Common myeloid progenitor, CD34-positive (primary cell): Measurements from ENCODE around the gene PRKCH.

Experiments used
- CTCF ChIA-PET: fragments of 350-600 bp; sonication (Branson Sonifier 250); formaldehyde crosslinking; loops from one replicate; lab custom pipeline; 2021; ENCODE audit warnings: antibody characterized with exemption; lab: Charles Lee
- POLR2A ChIA-PET: fragments of 350-600 bp; sonication (Branson Sonifier 250); formaldehyde crosslinking; loops from one replicate; lab custom pipeline; 2021; ENCODE audit warnings: antibody characterized with exemption; lab: Charles Lee
- DNase-seq, 3 donors: peaks; one replicate each; pipeline versions ENCODE4 v3.0.0 to v3.0.0-alpha.2; 2013
- H3K27ac ChIP-seq, 2 experiments: 1 replicate in 1 of 2; 2 replicates in 1 of 2; pipeline ENCODE4 v1.7.0; 2013; ENCODE audit warnings: inconsistent platforms in 2 of 2, low read length in 2 of 2, mild to moderate bottlenecking in 2 of 2, low read depth in 1 of 2, moderate library complexity in 1 of 2; ENCODE audit not compliant: severe bottlenecking in 2 of 2, insufficient read depth in 1 of 2, poor library complexity in 1 of 2
- H3K27me3 ChIP-seq, 5 experiments: replicated peaks in 2 of 5; 1 replicate in 3 of 5; 2 replicates in 2 of 5; pipeline versions ENCODE4 v1.6.1 to v1.7.0; 2013; ENCODE audit warnings: low read length in 4 of 5, mild to moderate bottlenecking in 2 of 5, moderate library complexity in 2 of 5, inconsistent platforms in 1 of 5; ENCODE audit not compliant: insufficient read depth in 5 of 5, control insufficient read depth in 4 of 5
- H3K36me3 ChIP-seq, 4 experiments: 1 replicate in 2 of 4; 2 replicates in 2 of 4; pipeline versions ENCODE4 v1.6.1 to v1.7.0; 2013; ENCODE audit warnings: low read length in 3 of 4, control low read depth in 1 of 4, mild to moderate bottlenecking in 1 of 4; ENCODE audit not compliant: control insufficient read depth in 4 of 4, insufficient read depth in 4 of 4
- H3K4me1 ChIP-seq, 4 experiments: 1 replicate in 3 of 4; 2 replicates in 1 of 4; pipeline versions ENCODE4 v1.6.1 to v1.7.1; 2013; ENCODE audit warnings: low read length in 3 of 4, mild to moderate bottlenecking in 3 of 4, control low read depth in 1 of 4, inconsistent platforms in 1 of 4, moderate library complexity in 1 of 4; ENCODE audit not compliant: control insufficient read depth in 4 of 4, insufficient read depth in 4 of 4; ENCODE audit errors: control extremely low read depth in 1 of 4
- H3K4me3 ChIP-seq, 7 experiments: 1 replicate in 4 of 7; 2 replicates in 3 of 7; pipeline versions ENCODE4 v1.5.1 to v1.7.0; 2013; ENCODE audit warnings: mild to moderate bottlenecking in 7 of 7, low read length in 6 of 7, moderate library complexity in 6 of 7, inconsistent platforms in 2 of 7, low read depth in 2 of 7, control low read depth in 1 of 7; ENCODE audit not compliant: insufficient read depth in 4 of 7, control insufficient read depth in 1 of 7; ENCODE audit errors: extremely low read depth in 1 of 7
- H3K9me3 ChIP-seq, 5 experiments: 1 replicate in 4 of 5; 2 replicates in 1 of 5; pipeline versions ENCODE4 v1.6.1 to v1.7.1; 2013; ENCODE audit warnings: low read length in 4 of 5, mild to moderate bottlenecking in 2 of 5, inconsistent platforms in 1 of 5, low read depth in 1 of 5, moderate library complexity in 1 of 5; ENCODE audit not compliant: control insufficient read depth in 4 of 5, insufficient read depth in 2 of 5; ENCODE audit errors: control extremely low read depth in 1 of 5
- WGBS: methylation state at CpG from one replicate; pipeline ENCODE4 v1.1.5; 2013; ENCODE audit not compliant: insufficient coverage; 5-methylcytosine and 5-hydroxymethylcytosine counted together

Gene PRKCH

GRCh38 chr14:61475316-61475715, 153.9 kb downstream of the PRKCH start:
- H3K4me3 ChIP-seq: peak overlapping the region in 1 of 7 experiments; percentile 16
- no CpG with 5 or more reads among the region's 4 CpGs for WGBS
- POLR2A ChIA-PET: interaction anchor here (0.7 kb wide), 1 partner anchor 92 kb away, joined by 4 read pairs; no protein-coding TSS in a partner anchor
- no peaks in the 10 kb centered on the region for H3K9me3 ChIP-seq
- H3K36me3 ChIP-seq: no peaks in the 10 kb centered on the region
- peak; percentile 70 to 78 (median 76) for DNase-seq
- H3K27ac ChIP-seq: peak overlapping the region in 1 of 2 experiments; percentile 93
- CTCF ChIA-PET: interaction anchor here (0.7 to 4.2 kb wide), 24 partner anchors 9 to 362 kb away, joined by 3 to 24 read pairs (median 4); no protein-coding TSS in a partner anchor
- peaks cover 61 to 98% (median 85%) of the 10 kb centered on the region in 4 experiments for H3K4me1 ChIP-seq
- H3K27me3 ChIP-seq: no peaks in the 10 kb centered on the region

GRCh38 chr14:61476105-61476753, 154.8 kb downstream of the PRKCH start:
- DNase-seq: no peak
- ChIA-PET POLR2A (interaction anchor here (0.5 to 1.5 kb wide), 5 partner anchors 51 to 275 kb away, joined by 3 to 8 read pairs (median 4); partner anchors contain the start of gene HIF1A), CTCF (interaction anchor here (0.6 to 4.2 kb wide), 30 partner anchors 10 to 361 kb away, joined by 3 to 24 read pairs (median 4); no protein-coding TSS in a partner anchor)
- H3K27ac ChIP-seq: peak overlapping the region; percentile 82 to 93
- H3K4me3 ChIP-seq: peak overlapping the region in 4 of 7 experiments; percentile 2 to 59 (median 25)
- no peaks in the 10 kb centered on the region for H3K9me3 ChIP-seq
- H3K4me1 ChIP-seq: peaks cover 57 to 94% (median 78%) of the 10 kb centered on the region in 4 experiments
- H3K27me3 ChIP-seq: no peaks in the 10 kb centered on the region
- no peaks in the 10 kb centered on the region for H3K36me3 ChIP-seq
- WGBS: 50% methylated on average over 1 of the region's 2 CpGs

GRCh38 chr14:61476754-61477410, 155.5 kb downstream of the PRKCH start:
- Histone ChIP-seq H3K27ac (peak overlapping the region; percentile 82 to 93), H3K4me3 (peak overlapping the region in 2 of 7 experiments; percentile 8 to 59), H3K36me3 (no peaks in the 10 kb centered on the region), H3K4me1 (peaks cover 54 to 88% (median 72%) of the 10 kb centered on the region in 4 experiments), H3K27me3 (no peaks in the 10 kb centered on the region), H3K9me3 (no peaks in the 10 kb centered on the region)
- POLR2A ChIA-PET: interaction anchor here (0.5 to 1.5 kb wide), 7 partner anchors 13 to 275 kb away, joined by 3 to 8 read pairs (median 3); partner anchors contain the start of gene HIF1A
- WGBS: 0% methylated on average over 4 of the region's 6 CpGs
- DNase-seq: peak; percentile 97 to 99 (median 98)
- CTCF ChIA-PET: interaction anchor here (0.6 to 4.2 kb wide), 21 partner anchors 10 to 360 kb away, joined by 3 to 24 read pairs (median 5); no protein-coding TSS in a partner anchor

GRCh38 chr14:61477712-61478462, 156.5 kb downstream of the PRKCH start:
- Histone ChIP-seq H3K36me3 (peaks cover 0 to 9% (median 0%) of the 10 kb centered on the region in 4 experiments), H3K27me3 (no peaks in the 10 kb centered on the region), H3K9me3 (no peaks in the 10 kb centered on the region), H3K27ac (peak overlapping the region; percentile 82 to 93), H3K4me1 (peaks cover 46 to 78% (median 62%) of the 10 kb centered on the region in 4 experiments), H3K4me3 (peak overlapping the region in 1 of 7 experiments; percentile 8)
- CTCF ChIA-PET: interaction anchor here (1.1 to 4.2 kb wide), 9 partner anchors 12 to 360 kb away, joined by 3 to 24 read pairs (median 7); no protein-coding TSS in a partner anchor
- WGBS: 90% methylated on average over 6 of the region's 10 CpGs
- POLR2A ChIA-PET: interaction anchor here (1.2 to 1.3 kb wide), 2 partner anchors 15 to 242 kb away, joined by 3 read pairs; no protein-coding TSS in a partner anchor
- peak; percentile 39 to 81 (median 73) for DNase-seq

GRCh38 chr14:61478971-61479473, 157.6 kb downstream of the PRKCH start:
- peaks cover 0 to 11% (median 2%) of the 10 kb centered on the region in 4 experiments for H3K36me3 ChIP-seq
- H3K4me1 ChIP-seq: peaks cover 38 to 67% (median 52%) of the 10 kb centered on the region in 4 experiments
- ChIA-PET CTCF (interaction anchor here (0.9 to 4.1 kb wide), 10 partner anchors 8 to 359 kb away, joined by 3 to 21 read pairs (median 4); no protein-coding TSS in a partner anchor), POLR2A (interaction anchor here (1.3 kb wide), 1 partner anchor 241 kb away, joined by 3 read pairs; no protein-coding TSS in a partner anchor)
- whole genome bisulfite sequencing: 36% methylated on average over 6 of the region's 6 CpGs
- peak overlapping the region in 2 of 7 experiments; percentile 14 to 33 for H3K4me3 ChIP-seq
- peak in 2 of 3 donors; percentile 42 to 52 for DNase-seq
- peak overlapping the region; percentile 34 to 93 for H3K27ac ChIP-seq
- no peaks in the 10 kb centered on the region for H3K27me3 ChIP-seq
- no peaks in the 10 kb centered on the region for H3K9me3 ChIP-seq
